ENCODE results near the gene ZNF740.
"Not testable (repeated sequence)": the region's sequence is repeated elsewhere in the genome, so short reads cannot be mapped to it uniquely, and the experiment has no call there.

Gene ZNF740

DNA sequence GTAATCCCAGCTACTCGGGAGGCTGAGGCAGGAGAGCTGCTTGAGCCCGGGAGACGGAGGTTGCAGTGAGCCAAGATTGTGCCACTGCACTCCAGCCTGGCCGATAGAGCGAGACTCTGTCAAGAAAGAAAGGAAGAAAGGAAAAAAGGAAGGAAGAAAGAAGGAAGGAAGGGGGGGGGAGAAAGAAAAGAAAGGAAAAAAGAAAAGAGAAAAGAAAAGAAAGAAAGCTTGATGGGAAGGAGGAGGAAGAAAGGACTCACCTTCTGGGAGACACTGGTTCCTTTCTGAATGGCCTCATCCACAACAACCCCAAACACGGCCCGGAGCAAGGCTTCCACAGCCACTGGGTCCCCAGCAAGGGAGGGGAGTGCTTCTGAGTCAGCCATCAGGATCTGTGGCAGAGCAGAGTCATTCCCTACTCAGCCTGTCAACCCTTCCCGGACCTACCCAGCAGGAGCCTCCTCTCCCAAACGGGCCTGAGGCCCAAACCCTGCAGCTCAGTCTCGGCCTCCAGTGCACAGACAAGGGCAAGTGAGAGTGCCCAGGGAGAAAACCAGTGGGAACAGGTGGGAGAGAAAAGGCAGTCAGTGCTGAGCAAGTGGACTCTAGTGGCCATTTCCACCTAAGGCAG is 7.3 kb upstream of the ZNF740 start:
- H3K27me3 ChIP-seq (ENCODE audit: insufficient read depth, low read length): no peaks in the 10 kb centered on the region

DNA sequence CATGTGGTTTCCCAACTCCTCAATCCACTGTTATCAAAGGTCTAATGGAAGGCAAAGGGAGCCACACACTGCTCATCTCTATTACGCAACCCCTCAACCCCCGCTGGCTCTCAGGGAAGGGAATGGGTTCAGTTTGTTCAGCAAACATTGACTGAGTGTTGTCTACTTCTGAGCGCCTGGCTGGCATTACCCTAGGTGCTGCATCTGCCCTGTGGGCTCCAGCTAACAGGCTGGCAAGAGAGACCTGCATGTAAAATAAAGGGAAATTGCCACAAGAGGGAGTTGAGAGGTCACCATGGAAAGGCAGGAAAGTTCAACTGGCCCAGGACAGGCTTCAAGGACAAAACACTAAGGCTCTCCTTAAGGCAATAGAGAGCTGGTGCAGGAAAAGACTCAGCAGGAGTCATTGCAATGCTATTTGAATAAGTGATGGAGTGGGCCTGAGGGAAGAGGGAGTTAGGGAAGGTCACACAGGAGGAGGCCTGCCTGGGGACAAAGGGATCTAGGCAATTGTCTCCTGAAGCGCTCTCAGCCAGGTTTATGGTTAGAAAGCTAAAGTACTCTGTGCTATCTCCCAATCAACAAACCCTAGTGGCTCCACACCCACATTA is 5.5 kb upstream of the ZNF740 start:
- Histone ChIP-seq H3K27me3 (ENCODE audit: insufficient read depth, low read length) (no peaks in the 10 kb centered on the region), H3K27ac (ENCODE audit: low read depth, low read length) (peak overlapping the region; percentile 29), H2AFZ (ENCODE audit: low read length, unreplicated experiment) (peak overlapping the region; percentile 29)

More for the DNA sequence above, 7.3 kb upstream of the ZNF740 start:
- H3K4me3 ChIP-seq (ENCODE audit: low read depth, low read length): no peak overlapping the region
- H3K4me1 ChIP-seq (ENCODE audit: control insufficient read depth, insufficient read depth, low read length, unreplicated experiment): peaks cover 34% of the 10 kb centered on the region
- no peak overlapping the region for H3K27ac ChIP-seq (ENCODE audit: low read depth, low read length)
- H3K36me3 ChIP-seq (ENCODE audit: insufficient read depth, low read length): no peaks in the 10 kb centered on the region
- H2AFZ ChIP-seq (ENCODE audit: low read length, unreplicated experiment): no peak overlapping the region
- H3K79me2 ChIP-seq (ENCODE audit: control insufficient read depth, insufficient read depth, low read length, unreplicated experiment): no peaks in the 10 kb centered on the region

DNA sequence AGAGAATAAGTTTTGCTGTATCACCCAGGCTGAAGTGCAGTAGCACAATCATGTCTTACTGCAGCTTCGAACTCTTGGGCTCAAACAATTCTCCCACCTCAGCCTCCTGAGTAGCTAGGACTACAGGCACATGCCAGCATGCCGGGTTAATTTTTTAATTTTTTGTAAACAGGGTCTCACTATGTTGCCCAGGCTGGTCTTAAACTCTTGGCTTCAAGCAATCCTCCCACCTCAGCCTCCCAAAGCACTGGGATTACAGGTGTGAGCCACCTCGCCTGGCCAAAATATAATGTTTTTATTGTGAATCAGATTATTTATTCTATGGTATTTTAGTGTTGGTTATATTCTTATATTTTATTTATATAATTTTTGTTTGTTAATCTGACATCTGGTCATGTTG is 3.8 kb upstream of the ZNF740 start:
- Histone ChIP-seq H3K4me1 (ENCODE audit: control insufficient read depth, insufficient read depth, low read length, unreplicated experiment) (peaks cover 34% of the 10 kb centered on the region), H3K27me3 (ENCODE audit: insufficient read depth, low read length) (no peaks in the 10 kb centered on the region)

More for the DNA sequence above, 5.5 kb upstream of the ZNF740 start:
- Histone ChIP-seq H3K4me3 (ENCODE audit: low read depth, low read length) (no peak overlapping the region), H3K4me1 (ENCODE audit: control insufficient read depth, insufficient read depth, low read length, unreplicated experiment) (peaks cover 41% of the 10 kb centered on the region), H3K36me3 (ENCODE audit: insufficient read depth, low read length) (no peaks in the 10 kb centered on the region), H3K79me2 (ENCODE audit: control insufficient read depth, insufficient read depth, low read length, unreplicated experiment) (no peaks in the 10 kb centered on the region)

DNA sequence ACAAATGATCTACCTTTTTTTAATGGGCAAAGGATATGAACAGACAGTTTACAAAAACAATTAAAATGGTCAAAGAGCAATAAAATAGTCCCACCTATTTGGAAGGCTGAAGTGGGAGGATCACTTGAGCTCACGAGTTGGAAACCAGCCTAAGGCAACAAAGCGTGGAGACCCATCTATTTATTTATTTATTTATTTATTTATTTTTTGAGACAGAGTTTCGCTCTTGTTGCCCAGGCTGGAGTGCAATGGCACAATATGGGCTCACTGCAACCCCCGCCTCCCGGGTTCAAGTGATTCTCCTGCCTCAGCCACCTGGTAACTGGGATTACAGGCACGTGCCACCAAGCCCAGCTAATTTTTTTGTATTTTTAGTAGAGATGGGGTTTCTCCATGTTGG is 3.1 kb upstream of the ZNF740 start:
- H3K27me3 ChIP-seq (ENCODE audit: insufficient read depth, low read length); H2AFZ ChIP-seq (ENCODE audit: low read length, unreplicated experiment); H3K4me3 ChIP-seq (ENCODE audit: low read depth, low read length); H3K27ac ChIP-seq (ENCODE audit: low read depth, low read length); H3K36me3 ChIP-seq (ENCODE audit: insufficient read depth, low read length): not testable (repeated sequence)
- Histone ChIP-seq H3K79me2 (ENCODE audit: control insufficient read depth, insufficient read depth, low read length, unreplicated experiment) (peaks cover 11% of the 10 kb centered on the region), H3K4me1 (ENCODE audit: control insufficient read depth, insufficient read depth, low read length, unreplicated experiment) (peaks cover 36% of the 10 kb centered on the region)

More for the DNA sequence above, 3.8 kb upstream of the ZNF740 start:
- H3K27ac ChIP-seq (ENCODE audit: low read depth, low read length): no peak overlapping the region
- peaks cover 4% of the 10 kb centered on the region for H3K79me2 ChIP-seq (ENCODE audit: control insufficient read depth, insufficient read depth, low read length, unreplicated experiment)
- H3K36me3 ChIP-seq (ENCODE audit: insufficient read depth, low read length): peaks cover 2% of the 10 kb centered on the region; the same call in 1 of the 2 replicates
- H2AFZ ChIP-seq (ENCODE audit: low read length, unreplicated experiment): no peak overlapping the region
- H3K4me3 ChIP-seq (ENCODE audit: low read depth, low read length): no peak overlapping the region

DNA sequence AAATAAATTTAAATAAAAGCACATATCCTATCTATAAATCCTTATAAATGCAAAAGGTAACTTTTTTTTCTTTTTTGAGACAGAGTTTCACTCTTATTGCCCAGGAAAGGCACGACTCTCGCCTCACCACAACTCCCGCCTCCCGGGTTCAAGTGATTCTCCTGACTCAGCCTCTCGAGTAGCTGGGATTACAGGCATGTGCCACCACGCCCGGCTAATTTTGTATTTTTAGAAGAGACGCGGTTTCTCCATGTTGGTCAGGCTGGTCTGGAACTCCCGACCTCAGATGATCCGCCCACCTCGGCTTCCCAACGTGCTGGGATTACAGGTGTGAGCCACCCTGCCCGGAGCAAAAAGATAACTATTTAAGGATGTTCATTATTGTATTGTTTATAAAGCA is 1.7 kb upstream of the ZNF740 start:
- peaks cover 13% of the 10 kb centered on the region; the same call in 1 of the 2 replicates for H3K36me3 ChIP-seq (ENCODE audit: insufficient read depth, low read length)
- peaks cover 40% of the 10 kb centered on the region for H3K4me1 ChIP-seq (ENCODE audit: control insufficient read depth, insufficient read depth, low read length, unreplicated experiment)
- H3K27me3 ChIP-seq (ENCODE audit: insufficient read depth, low read length); H3K4me3 ChIP-seq (ENCODE audit: low read depth, low read length); H2AFZ ChIP-seq (ENCODE audit: low read length, unreplicated experiment); H3K27ac ChIP-seq (ENCODE audit: low read depth, low read length): not testable (repeated sequence)
- H3K79me2 ChIP-seq (ENCODE audit: control insufficient read depth, insufficient read depth, low read length, unreplicated experiment): peaks cover 20% of the 10 kb centered on the region

DNA sequence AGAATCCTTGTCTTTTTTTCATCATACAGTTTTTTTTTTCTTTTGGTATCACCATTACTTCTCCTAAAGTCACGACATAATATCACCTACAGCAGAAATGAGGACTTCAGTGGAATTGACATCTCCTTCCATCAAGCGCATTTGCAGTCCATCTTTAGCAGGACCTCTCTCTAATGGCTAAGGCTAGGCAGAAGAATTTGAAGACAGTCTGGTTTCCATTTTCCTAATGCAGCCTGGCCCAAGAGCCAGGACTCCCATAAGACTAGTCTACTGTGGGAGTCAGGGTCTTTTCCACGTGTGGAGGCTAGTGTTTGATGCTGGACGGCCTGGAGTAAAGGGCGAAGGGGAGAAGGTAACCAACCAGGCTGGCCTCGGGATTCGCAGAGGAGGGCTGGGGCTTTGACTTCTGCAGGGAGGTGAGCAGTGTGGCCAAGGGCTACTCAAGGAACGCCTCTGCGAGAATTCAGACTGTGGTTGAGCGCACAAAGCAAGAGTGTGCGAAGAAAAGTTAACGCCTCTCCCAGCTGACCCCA is 769 bp upstream of the ZNF740 start:
- peak overlapping the region; percentile 90 for H3K4me3 ChIP-seq (ENCODE audit: low read depth, low read length)
- H2AFZ ChIP-seq (ENCODE audit: low read length, unreplicated experiment): peak overlapping the region; percentile 86
- H3K36me3 ChIP-seq (ENCODE audit: insufficient read depth, low read length): peaks cover 15% of the 10 kb centered on the region; the same call in 1 of the 2 replicates
- H3K79me2 ChIP-seq (ENCODE audit: control insufficient read depth, insufficient read depth, low read length, unreplicated experiment): peaks cover 23% of the 10 kb centered on the region
- no peaks in the 10 kb centered on the region for H3K27me3 ChIP-seq (ENCODE audit: insufficient read depth, low read length)
- H3K4me1 ChIP-seq (ENCODE audit: control insufficient read depth, insufficient read depth, low read length, unreplicated experiment): peaks cover 35% of the 10 kb centered on the region
- peak overlapping the region; percentile 85 for H3K27ac ChIP-seq (ENCODE audit: low read depth, low read length)

DNA sequence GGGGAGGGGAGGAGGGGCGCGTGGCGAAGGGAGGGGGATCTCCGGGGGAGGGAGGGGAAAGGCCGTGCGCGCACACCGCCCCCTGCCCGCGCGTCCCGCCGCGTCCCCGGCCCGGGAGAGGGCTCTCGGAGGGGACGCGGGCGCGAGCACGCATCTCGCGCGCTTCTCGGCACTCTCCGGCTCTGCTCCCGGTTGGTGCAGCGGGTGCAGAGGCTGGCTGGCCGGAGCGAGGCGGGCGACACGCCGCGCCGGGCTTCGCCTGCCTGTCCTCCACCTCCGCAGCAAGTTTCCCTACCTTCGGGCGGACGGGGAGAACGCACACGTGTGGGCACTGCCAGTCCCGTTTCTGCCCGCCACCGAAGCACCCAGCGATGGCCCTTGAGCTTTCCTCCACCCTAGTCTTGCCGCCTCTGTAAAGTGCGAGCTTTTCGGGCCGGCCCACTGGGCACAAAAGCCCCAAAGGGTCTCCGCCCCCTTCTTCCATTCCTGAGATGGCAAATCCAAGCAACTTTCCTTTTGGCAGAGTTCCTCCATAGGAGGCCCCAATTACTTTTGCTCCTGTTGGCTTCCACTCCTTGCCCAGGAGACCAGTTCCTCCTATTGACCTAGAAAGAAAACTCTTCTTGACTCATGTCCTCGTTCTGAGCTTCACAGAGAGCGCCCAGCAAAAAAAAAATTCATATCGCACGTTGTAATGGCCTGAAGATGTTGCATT is 566 bp downstream of the ZNF740 start:
- Histone ChIP-seq H3K27me3 (ENCODE audit: insufficient read depth, low read length) (no peaks in the 10 kb centered on the region), H3K27ac (ENCODE audit: low read depth, low read length) (peak overlapping the region; percentile 85), H2AFZ (ENCODE audit: low read length, unreplicated experiment) (peak overlapping the region; percentile 83), H3K36me3 (ENCODE audit: insufficient read depth, low read length) (peaks cover 23% of the 10 kb centered on the region; the same call in 1 of the 2 replicates), H3K4me3 (ENCODE audit: low read depth, low read length) (peak overlapping the region; percentile 90), H3K4me1 (ENCODE audit: control insufficient read depth, insufficient read depth, low read length, unreplicated experiment) (peaks cover 25% of the 10 kb centered on the region), H3K79me2 (ENCODE audit: control insufficient read depth, insufficient read depth, low read length, unreplicated experiment) (peaks cover 23% of the 10 kb centered on the region)

DNA sequence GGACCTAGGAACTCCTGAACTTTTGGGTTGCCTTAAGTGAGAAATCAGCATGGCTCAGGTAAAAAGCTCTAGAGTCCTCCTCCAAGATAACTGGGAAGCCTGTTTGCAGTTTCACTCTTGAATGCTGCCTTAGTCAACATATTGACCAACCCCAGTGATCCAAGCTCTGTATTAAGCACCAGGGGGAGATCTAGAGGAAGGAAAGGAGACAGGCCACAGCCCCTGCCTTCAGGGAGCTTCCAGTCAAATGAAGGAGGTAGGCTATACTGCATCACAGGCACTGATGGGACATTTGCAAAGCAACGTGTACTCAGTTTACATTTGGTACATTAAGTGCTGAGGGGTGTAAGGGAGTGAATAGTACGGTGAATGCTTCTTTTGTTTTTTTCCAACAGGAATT is 1.4 kb downstream of the ZNF740 start:
- Histone ChIP-seq H3K4me3 (ENCODE audit: low read depth, low read length) (peak overlapping the region; percentile 90), H3K4me1 (ENCODE audit: control insufficient read depth, insufficient read depth, low read length, unreplicated experiment) (peaks cover 25% of the 10 kb centered on the region), H3K79me2 (ENCODE audit: control insufficient read depth, insufficient read depth, low read length, unreplicated experiment) (peaks cover 23% of the 10 kb centered on the region), H3K27ac (ENCODE audit: low read depth, low read length) (peak overlapping the region; percentile 85), H3K27me3 (ENCODE audit: insufficient read depth, low read length) (no peaks in the 10 kb centered on the region), H3K36me3 (ENCODE audit: insufficient read depth, low read length) (peaks cover 30% of the 10 kb centered on the region; the same call in 1 of the 2 replicates), H2AFZ (ENCODE audit: low read length, unreplicated experiment) (no peak overlapping the region)

DNA sequence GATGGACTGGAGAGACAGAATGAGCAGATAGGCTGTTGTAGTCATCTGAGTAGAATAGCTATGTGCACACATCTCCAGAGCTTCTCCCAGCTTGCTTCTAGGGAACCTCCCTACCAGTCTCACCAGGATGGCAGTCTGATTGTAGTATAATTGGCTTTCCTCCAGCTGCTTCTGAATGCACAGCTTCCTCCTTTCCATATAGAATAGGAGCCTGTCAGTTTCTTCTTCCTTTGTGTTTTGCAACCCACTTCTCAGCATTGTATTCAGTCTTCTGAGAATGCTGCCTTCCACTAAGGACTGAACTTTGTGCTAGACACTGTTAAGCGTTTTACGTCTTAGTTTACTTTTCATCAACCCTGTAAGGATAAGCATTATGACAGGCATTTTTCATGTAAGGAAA is 2.4 kb downstream of the ZNF740 start:
- Histone ChIP-seq H3K27me3 (ENCODE audit: insufficient read depth, low read length) (no peaks in the 10 kb centered on the region), H3K27ac (ENCODE audit: low read depth, low read length) (no peak overlapping the region), H2AFZ (ENCODE audit: low read length, unreplicated experiment) (no peak overlapping the region), H3K4me3 (ENCODE audit: low read depth, low read length) (peak overlapping the region; percentile 90), H3K79me2 (ENCODE audit: control insufficient read depth, insufficient read depth, low read length, unreplicated experiment) (peaks cover 23% of the 10 kb centered on the region), H3K4me1 (ENCODE audit: control insufficient read depth, insufficient read depth, low read length, unreplicated experiment) (peaks cover 25% of the 10 kb centered on the region), H3K36me3 (ENCODE audit: insufficient read depth, low read length) (peaks cover 35% of the 10 kb centered on the region; the same call in 1 of the 2 replicates)

DNA sequence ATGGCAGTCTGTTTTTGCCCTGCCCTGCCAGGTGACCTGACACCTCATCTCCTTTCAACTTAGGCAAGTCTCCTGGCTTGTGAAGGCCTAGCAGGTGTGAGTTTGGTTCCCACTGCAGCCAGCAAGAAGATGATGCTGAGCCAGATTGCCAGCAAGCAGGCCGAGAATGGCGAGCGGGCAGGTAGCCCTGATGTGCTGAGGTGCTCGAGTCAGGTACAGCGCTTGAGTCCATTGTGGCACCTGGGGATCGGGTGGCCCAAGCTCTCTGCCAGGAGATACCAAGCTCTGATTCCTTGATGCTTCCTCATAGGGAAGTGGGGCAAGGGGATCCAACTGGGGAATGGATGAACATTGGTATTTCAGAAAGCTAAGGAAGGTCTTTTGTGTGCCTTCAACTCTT is 4.3 kb downstream of the ZNF740 start:
- H3K27ac ChIP-seq (ENCODE audit: low read depth, low read length): no peak overlapping the region
- no peaks in the 10 kb centered on the region for H3K27me3 ChIP-seq (ENCODE audit: insufficient read depth, low read length)
- H3K36me3 ChIP-seq (ENCODE audit: insufficient read depth, low read length): peaks cover 35% of the 10 kb centered on the region; the same call in 1 of the 2 replicates

More for the DNA sequence above, 4.3 kb downstream of the ZNF740 start:
- Histone ChIP-seq H3K79me2 (ENCODE audit: control insufficient read depth, insufficient read depth, low read length, unreplicated experiment) (peaks cover 23% of the 10 kb centered on the region), H2AFZ (ENCODE audit: low read length, unreplicated experiment) (no peak overlapping the region), H3K4me1 (ENCODE audit: control insufficient read depth, insufficient read depth, low read length, unreplicated experiment) (peaks cover 26% of the 10 kb centered on the region), H3K4me3 (ENCODE audit: low read depth, low read length) (no peak overlapping the region)

Measured in ACC112 (cell line).